GM03348 (cell line): ENCODE data around the gene PDHX.
"Not testable (repeated sequence)": the region's sequence is repeated elsewhere in the genome, so short reads cannot be mapped to it uniquely, and the experiment has no call there.

ENCODE experiments used
- DNase-seq: peaks from one replicate; pipeline ENCODE4 v3.0.0; 2012; ENCODE audit warnings: low spot score

PDHX gene

DNA sequence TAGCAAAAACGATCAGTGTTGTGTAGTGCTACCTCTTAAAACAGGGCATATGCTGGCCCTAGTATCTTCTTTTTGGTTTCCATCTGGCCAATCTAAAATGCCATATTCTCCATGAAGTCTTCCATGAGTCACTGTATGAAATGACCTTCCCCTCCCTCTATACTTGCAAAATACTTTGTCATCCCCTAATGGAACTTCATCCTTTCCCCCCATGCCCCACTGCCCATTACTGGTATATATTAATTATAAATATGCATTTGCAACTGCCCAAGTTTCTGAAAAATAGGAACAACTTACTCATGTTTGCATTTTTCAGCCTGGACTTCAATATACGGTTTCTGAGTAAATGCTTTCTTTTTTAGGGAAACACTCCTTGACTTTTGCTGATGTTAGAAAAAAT is 4.7 kb upstream of the PDHX start:
- DNase-seq, result no peak

DNA sequence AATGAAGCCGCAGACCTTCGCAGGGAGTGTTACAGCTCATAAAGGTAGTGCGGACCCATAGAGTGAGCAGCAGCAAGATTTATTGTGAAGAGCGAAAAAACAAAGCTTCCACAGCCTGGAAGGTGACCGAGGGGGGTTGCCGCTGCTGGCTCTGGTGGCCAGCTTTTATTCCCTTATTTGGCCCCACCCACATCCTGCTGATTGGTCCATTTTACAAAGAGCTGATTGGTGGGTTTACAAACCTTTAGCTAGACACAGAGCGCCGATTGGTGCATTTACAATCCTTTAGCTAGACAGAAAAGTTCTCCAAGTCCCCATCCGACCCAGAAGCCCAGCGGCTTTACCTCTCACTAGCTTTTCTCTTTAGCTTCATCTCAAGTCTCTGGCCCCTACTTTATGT is 2.9 kb upstream of the PDHX start:
- not testable (repeated sequence) for DNase-seq

DNA sequence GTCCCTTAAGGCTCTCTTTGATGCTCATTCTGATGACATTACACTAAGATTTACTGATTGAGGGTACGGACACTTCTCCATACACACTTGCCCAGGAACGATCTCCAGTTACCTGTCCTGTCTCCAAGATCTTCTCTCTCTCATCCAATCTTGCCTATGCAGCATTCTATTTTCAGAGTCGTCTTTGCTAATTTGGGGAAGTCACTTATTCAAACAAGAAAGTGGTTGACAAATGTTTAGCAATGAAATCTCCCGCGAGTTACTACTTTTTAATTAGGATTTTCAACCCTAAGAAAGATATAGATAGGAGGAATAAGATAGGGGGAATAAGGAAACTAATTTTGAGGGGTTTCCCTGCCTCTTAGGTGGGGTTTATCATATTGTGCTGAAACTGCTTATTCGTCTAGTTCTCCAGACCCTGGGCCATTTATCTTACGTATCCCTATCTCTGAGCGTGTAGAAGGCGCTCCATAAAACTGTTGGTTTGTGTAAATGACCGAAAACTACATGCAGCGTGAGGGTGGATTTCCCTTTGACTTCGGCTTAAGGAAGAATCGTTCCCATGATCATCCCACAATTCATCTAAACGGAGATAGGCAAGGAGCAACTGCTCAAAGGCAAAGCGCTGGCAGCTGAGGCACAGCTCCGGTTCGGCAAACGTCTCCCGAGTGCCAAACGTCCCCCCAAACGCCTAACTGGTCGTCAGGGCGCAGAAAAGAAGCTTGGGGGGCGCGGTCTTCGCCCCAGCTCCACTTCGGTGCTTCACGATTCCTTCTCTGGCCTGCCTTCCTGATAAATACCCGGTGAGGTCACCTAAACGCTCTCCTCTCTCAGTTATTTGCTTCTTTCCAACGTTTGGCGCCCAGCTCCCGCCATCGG is 1.0 kb upstream of the PDHX start:
- DNase-seq, result no peak

DNA sequence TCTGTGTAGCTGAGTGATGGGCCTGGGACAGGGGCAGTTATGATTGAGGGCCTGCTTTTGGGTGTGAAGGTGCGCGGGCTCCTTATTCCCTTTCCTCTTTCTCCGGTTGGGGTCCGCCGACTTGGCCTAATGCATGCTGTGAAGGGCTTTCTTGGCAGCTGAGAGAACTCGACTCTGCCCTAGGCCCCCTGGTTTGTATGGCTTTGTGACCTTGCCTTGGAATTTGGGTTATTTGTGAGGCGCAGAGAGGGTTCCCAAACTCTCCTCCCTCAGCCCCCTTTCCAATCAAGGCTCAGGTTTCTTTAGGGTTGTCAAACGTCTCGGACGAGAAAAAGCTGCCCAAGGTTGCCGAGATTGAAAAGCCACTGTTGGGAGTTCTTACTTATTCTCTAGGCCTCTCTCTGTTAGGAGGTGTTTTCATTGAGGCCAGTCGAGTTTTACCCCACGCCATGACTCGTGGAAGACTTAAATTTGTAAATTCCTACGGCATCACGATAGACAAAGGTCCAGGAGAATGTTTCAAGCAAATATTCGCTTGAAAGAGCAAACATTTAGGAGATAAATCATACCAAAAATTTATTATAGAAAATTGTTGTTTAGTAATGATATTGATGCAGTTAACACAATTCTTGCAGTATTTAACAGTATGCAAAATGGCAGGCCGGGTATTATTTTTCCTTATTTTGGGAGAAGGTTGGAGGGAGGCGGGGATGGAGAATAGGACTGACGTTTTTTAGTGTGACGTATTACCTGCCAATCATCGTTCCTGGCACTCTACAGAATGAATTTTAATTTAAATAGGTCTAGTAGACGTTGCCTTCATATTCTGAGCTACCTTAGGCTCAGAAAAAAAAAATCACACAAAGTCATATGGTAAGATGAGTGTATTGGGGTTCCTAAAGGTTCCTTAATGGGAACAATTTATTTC is 689 bp downstream of the PDHX start:
- DNase-seq, result no peak

DNA sequence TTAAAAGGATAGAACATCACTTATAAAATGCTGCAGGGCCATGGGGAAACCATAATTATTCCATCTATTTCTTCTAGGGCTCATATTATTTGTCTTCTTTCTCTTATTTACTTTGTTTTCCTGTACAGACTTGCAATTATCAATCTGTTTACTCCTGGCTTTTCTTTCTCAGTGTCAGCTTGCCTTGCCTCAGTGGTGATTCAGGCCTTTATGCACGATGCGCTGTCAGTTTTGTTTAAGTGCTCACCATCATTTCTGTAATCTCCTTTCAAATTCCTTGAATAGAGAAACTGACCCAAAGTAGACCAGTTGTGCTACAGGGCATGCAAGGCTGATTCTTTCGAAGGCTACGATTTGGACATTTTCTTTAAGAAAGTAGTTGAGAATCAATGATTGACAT is 4.7 kb downstream of the PDHX start:
- DNase-seq, result no peak

DNA sequence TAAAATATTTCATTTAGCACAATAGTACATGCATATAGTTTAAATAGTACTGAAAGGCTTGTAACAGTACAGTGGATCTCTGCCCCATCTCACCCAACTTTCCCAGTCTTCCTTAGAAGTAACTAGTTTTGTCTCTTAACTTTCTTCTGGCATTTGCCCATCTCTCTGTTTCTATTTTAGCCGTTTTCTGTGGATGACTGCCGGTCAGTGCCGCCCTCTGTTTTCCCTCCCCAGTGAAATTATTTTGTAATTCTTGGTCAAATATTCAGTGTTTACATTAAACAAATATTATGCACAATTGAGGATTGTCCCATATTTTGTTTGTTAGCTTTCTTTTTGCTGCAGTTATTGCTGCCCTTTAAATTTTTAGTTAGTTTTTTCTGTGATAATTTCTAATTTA is 8.3 kb downstream of the PDHX start:
- no peak for DNase-seq

DNA sequence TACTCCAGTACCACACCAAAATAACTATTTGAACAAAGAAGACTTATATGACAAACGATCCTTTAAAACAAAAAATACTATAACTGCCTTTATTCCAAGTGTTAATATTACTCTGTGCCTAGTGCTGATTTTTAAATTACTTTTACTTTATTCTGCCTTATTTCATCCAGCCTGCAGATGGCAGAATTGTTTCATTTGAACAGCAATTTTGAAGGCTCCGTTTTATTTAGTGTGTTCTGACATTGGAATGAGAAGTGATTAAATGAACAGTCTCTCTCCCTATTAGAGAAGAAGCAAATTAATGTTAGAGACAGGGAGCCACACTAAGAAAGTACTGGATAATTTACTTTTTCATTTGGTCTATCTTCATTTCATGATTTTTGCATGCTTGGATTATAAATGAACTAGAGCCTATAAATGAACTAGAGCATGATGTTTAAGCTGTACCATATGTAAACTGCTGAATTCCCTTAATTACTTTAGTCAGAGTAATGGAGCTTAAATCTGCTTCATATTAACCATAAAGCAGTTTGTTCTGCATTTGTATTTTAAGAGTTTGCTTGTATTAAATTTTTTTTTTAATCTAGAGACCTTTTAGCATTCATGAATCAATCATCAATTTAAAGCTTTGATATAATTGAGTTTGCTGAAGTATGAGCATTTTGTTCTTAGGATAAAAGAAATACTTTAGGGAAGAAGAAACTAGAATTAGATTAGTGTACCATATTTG is 9.8 kb downstream of the PDHX start:
- peak; percentile 36 for DNase-seq

DNA sequence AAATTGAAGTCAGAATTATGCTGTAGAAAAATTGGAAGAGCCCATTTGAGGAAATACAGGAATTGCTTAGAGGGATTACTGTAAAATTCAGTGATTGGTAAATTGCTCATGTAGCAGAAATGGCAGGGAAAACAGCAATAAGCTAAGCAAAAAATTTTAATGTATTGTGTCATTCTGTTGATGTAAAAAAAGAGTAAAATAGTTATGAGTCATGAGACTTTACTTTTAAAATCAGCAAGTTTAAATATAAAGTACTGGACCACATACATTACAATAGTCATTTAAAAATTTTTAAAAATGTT is 10.4 kb downstream of the PDHX start:
- DNase-seq, result no peak

DNA sequence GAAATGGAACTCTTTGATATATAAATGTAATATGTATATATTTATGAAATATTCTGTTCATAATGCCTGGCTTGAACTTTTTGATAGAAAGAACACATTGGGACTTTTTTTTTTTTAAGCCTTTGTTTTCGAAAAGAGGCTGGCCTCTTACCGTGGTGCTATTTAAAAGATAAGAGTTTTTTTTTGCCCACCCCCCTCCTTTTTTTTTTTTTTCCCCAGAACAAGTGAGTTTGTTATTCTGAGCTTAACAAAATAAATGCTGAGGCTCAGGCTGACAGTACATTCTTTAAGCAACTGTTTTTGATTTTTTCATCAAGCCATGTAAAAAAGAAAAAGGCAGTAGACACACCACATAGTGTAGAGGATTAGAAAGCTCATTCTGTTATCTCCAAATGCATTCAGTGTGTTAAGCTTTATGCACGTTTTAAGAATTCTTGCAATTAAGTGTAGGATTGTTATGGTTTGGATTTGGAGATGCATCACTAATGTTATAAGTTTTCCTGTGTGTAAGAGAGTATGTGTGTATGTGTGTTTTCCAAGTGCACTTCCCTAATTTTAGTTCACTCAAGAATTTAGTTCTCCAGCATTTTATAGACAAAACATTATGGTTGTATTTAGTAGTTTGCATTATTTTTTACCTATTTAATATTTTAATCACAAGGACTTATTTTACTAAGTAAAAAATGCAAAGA is 12.0 kb downstream of the PDHX start:
- no peak for DNase-seq

DNA sequence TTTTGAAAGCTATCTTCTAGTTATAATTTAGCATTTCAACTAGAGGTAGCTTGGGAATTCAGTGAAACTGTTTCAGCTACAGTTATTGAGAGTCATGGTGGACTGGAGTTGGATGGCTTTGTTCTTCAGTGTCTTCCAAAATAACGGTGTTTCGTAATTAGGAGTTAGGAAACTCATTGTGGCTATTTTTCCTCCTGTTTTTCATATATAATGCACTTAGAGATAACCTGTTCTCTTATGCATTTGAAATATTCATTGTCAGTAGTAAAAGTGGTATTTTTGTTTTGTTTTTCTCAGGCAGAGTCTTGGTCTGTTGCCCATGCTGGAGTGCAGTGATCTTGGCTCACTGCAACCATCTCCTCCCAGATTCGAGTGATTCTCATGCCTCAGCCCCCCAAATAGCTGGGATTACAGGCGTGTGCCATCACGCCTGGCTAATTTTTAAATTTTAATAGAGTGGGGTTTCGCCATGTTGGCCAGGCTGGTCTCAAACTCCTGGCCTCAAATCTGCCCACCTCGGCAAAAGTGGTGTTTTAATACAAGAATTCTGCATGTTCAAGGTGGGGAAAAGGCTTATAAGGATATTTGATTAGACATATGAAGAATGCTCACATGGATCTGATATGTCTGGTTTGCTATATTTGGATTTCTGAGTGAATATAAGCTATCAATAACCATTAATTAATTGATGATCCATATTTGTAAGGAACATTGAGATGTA is 12.7 kb downstream of the PDHX start:
- DNase-seq, result no peak

DNA sequence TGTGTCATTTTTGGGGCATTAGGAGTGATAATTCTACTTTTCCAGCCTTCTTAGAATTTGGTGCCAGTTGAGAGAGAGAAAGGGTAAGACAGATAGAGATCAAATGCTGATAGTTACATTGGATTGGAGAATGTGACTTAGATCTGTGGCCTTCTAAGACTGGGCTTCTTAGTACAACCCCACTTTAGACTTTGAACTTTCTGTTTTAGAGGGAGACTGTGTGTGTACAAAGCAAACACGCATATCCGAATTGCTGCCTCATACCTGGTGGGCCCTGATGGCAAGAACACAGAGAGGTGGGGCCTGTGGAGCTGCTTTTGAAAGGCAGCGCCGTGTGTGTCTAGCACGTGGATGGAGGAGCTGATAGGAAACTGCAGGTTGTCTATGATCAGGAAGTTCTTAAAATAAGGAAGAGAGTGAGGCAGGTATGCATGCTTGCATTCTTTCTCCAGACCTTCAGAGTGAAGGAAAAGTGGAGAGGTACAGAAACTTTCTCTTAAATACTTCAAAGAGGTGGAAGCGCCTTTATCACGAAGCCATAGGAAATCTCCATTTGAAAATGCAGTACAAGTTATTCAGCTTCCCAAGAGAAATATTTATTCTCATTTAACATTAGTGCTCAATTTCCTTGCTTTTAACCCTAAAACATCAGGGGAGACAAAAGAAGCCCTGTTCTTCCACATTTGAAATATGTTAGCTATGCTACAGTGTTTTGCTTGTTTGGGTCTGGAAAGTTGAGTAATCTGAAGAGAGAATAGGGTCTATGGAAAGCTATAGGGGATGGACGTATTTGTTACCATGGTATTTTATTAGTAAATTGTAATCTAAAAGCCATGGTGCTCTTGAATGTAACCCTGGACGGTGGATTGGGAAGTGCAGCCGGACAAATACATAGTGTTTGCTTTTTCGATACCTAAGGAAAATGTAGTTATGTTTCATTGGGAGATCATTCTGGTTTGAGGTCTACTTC is 13.7 kb downstream of the PDHX start:
- DNase-seq, result no peak

DNA sequence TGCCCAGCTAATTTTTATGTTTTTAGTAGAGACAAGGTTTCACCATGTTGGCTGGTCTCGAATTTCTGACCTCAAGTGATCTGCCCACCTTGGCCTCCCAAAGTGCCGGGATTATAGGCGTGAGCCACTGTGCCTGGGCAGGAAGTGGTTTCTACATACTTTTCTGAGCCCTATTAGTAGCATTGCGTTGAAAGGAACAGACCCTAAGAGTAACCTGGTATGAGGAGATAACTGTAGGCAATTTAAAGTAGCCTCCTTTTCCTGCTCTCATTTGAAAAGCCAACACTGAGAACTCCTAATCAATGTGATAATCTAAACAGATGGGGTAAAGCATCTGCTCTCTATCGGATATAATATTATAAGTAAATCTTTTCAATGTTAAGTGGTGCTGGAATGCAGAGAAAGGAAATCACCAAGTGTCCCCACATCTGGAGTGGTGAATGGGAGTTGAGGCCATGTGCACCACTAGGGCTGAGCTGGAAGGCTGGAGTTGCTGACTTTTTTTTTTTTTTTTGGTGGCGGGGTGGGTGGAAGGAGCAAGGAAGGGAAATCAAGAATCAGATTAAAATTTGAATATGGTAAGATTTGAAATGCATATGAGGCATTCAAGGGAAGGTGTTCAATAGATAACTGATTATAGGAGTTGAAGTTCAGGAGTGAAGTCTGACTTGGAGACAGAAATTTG is 20.7 kb downstream of the PDHX start:
- DNase-seq, result no peak

DNA sequence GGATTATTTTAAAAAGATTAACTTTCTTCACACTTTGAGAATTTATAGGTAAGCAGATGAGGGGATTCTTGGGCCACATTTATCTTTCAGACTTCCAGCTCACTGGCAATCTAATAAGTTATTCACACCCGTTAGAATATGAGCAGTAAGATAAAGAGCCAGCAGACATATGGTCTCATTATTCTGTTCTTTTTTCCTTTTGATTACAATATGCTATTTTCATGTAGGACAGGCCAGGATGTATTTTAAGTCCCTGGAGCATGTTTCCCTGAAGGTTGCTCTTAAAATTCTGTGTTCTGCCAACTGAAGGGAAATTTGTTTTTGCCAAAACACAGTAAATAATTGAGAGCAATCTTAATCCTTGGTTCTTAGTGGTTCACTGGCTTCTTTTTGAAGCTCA is 22.2 kb downstream of the PDHX start:
- no peak for DNase-seq

DNA sequence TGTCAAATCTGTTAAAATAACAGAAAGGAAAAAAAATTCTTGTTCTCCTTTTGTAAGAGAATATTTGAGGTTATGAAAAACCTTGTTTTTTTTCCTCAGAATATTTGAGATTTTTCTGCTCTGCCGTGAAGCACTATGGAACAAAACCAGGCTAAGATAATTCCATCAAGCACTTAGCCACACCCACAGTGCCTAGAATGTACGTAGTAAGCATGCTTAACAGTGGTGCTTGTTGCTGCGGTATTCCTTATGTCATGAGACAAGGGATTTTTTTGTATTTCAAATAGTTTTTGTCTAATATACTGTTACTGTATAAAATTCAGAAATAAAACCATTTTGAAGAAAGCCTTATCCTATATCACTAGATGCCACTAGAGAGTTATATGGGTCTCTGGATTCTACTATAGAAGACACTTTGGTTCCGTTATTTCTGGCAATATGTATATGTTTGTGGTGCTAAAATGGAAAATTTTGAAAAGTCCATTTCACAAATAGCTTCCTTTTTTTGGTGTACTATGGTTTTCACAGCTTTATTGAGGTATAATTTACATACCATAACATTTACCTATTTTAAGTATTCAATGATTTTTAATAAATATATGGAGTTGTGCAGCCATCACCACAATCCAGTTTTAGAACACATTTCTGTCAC is 23.7 kb downstream of the PDHX start:
- DNase-seq, result peak; percentile 65

DNA sequence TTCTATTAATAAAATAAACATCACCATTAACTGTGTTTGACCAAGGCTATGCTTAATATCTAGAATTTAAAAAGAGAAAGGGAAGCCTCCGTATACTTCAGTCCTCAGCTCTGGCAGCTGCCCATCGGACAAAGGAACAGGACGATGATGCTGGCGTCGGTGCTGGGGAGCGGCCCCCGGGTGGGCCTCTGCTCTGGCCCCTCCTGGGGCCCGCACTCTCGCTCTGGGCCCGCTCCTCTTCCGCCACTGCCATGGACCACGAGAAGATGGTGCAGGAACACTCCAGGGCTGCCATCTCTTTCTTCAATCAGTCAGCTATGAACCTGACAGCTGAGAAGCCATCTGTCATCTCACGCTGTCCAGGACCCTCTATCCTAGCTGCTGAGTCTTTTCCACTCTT is 25.3 kb downstream of the PDHX start:
- DNase-seq, result no peak

DNA sequence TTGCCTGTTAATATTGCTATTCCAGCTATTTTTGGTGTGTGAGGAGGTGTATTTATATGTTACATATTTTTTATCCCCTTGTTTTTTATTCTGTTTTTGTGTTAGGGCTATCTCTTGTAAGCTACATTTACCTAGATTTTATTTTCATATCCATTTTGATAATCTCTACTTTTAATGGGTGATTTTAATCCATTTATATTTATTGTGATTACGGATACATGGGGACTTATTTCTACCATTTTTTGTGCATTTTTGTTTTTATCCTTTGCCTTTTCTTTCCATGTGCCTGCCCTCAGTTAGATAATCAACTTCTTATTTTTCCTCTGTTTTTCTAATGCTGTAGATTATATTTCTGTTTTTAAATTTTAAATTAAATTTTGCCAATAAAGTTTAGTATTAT is 28.3 kb downstream of the PDHX start:
- no peak for DNase-seq

DNA sequence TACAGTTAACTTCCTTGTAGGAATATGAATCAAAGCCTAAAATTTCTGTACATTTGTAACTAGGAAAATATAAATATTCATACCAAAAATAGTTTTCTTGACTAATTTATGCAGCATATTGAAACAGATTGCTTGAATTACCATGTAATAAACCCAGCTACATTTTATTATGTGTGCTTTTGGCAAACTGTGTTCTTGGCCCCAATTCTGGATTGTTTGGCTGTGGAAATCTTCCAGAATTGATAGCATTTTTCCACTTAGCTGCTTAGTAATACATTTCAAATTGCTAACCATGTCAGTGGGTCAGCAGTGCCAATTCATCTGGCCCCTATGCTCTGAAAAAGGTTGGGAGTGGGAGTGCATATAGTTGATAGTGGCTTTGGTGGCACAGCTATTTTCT is 32.3 kb downstream of the PDHX start:
- DNase-seq, result peak; percentile 45

DNA sequence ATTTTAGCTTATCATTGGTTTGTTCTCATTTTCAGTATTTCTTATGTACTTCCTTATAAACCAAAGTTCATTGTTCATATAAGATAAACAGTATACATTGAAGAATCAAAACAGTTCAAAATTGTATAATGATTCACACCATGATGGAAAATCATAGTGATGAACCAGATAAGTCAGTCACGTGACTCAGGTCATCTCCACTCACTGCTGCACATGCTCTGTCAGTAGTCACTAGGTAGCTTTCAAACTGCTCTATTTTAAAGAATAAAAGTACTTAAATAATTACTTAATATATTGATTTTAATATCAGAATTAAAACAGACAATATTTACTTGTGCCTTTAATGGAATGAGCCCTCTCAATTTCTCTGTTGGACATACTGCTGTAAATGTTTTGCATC is 37.5 kb downstream of the PDHX start:
- DNase-seq, result no peak

DNA sequence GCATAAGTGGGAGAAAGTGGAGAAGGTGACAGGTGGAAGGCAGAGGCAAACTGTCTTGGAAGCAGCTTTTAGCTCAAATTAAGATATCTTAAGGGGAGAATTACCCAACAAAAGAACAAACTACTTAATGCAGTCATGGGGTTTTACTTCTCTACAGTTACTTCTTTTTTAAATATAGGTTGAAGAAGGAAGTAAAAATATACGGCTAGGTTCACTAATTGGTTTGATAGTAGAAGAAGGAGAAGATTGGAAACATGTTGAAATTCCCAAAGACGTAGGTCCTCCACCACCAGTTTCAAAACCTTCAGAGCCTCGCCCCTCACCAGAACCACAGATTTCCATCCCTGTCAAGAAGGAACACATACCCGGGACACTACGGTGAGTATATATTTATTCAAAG is 40.8 kb downstream of the PDHX start:
- DNase-seq, result no peak
